Activated naive CD4-positive, alpha-beta T cell treated with anti-CD3 and anti-CD28 coated beads for 36 hours (primary cell): ENCODE measurements around the gene ANOS1. TPM values are rescaled to one million over a fixed set of nuclear protein-coding genes. Genes with fewer than 3 reads are reported as not detected.
"Not testable (repeated sequence)": the region's sequence is repeated elsewhere in the genome, so short reads cannot be mapped to it uniquely, and the experiment has no call there.

Experiments used
- CTCF ChIA-PET: fragments of 350-600 bp; sonication (Branson Sonifier 250); formaldehyde crosslinking; loops from one replicate; lab custom pipeline; 2021; ENCODE audit warnings: antibody characterized with exemption; lab: Charles Lee
- DNase-seq: peaks from one replicate; pipeline ENCODE4 v3.0.0-alpha.2; 2020
- H3K27ac Mint-ChIP-seq: one replicate; pipeline ENCODE4 v1.8.0; 2021; ENCODE audit warnings: mild to moderate bottlenecking, mixed read lengths
- H3K27me3 Mint-ChIP-seq: one replicate; pipeline ENCODE4 v1.8.0; 2021; ENCODE audit warnings: low read depth, mixed read lengths
- H3K36me3 Mint-ChIP-seq: one replicate; pipeline ENCODE4 v1.8.0; 2021; ENCODE audit warnings: low read depth, mixed read lengths
- H3K4me1 Mint-ChIP-seq: one replicate; pipeline ENCODE4 v1.8.0; 2021; ENCODE audit warnings: low read depth, mixed read lengths
- H3K4me3 Mint-ChIP-seq: one replicate; pipeline ENCODE4 v1.8.0; 2021; ENCODE audit warnings: mild to moderate bottlenecking, moderate library complexity, mixed read lengths
- H3K9me3 Mint-ChIP-seq: one replicate; pipeline ENCODE4 v1.8.0; 2021; ENCODE audit warnings: mixed read lengths
- intact Hi-C: fragments of 100-400 bp; cut with micrococcal nuclease; formaldehyde crosslinking; loops from one replicate; pipeline ENCODE4 v1.15.1; 2023
- total RNA-seq, 2 experiments: library from RNA; stranded (reverse); gene quantifications; one replicate each; pipeline ENCODE4 v1.2.3, GENCODE V29; 2021

ANOS1 gene
- total RNA-seq, 2 experiments from 2014 or later = not detected

DNA sequence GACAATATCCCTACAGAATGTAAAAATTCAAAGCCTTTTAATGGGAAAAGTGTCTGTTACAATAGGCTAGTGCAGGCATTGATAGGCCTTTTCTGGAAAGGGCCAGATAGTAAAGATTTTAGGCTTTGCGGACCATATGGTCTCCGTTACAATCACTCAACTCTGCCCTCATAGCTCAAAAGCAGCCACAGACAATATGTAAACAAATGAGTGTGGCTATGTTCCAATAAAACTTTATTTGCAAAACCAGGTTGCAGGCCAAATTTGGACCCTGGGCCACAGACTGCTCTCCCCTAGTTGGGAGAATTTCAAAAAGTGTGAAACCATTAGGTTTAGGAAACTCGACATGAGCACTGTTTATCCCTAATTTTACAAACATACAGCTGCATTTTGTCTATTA is 155.1 kb downstream of the ANOS1 start:
- Mint-ChIP-seq H3K4me3 (no peak overlapping the region), H3K4me1 (no peaks in the 10 kb centered on the region), H3K27ac (no peak overlapping the region), H3K9me3 (no peaks in the 10 kb centered on the region), H3K36me3 (no peaks in the 10 kb centered on the region), H3K27me3 (no peaks in the 10 kb centered on the region)
- CTCF ChIA-PET = no interaction called here
- no peak for DNase-seq
- intact Hi-C loops = no loop called here

DNA sequence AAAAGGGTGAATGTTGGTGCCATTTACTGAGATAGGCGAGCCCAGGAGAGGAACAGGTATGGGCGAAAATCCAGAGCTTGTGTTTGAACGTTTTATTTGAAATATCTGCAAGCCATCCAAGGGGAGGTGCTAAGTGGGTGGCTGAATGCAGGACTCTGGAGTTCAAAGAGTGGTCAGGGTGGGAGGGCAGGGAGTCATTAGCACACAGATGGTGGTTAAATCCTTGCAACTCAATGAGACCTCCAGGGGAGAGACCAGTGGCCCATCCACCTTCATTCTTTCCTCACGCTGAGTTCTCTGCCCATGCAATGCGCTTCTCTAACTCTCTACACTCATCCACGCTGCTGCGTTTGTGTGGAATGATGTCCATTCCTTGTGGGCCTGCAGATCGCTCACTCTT is 166.2 kb downstream of the ANOS1 start:
- intact Hi-C loops = no loop called here
- CTCF ChIA-PET = no interaction called here
- no peak for DNase-seq
- no peaks in the 10 kb centered on the region for H3K4me1 Mint-ChIP-seq
- no peaks in the 10 kb centered on the region for H3K9me3 Mint-ChIP-seq
- H3K36me3 Mint-ChIP-seq = no peaks in the 10 kb centered on the region
- H3K27ac Mint-ChIP-seq = no peak overlapping the region
- no peak overlapping the region for H3K4me3 Mint-ChIP-seq
- H3K27me3 Mint-ChIP-seq = no peaks in the 10 kb centered on the region

DNA sequence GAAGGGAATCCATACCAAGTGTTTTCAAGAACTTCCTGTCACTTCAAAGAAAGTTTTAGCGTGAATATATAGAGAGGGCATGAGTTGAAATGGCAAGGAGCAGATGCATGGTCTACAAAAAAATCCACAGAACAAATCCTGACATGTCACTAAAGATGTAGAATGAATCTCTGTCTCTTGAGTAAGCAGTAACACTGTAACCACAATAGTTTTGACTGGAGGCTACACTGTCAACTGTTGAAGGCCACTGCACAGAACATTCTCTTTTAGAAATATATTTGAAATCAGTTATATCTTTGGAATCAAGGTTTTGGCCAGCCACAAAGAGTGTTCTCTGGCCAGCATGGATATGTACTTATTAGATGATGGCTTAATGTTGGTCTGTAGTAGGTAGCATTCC is 183.5 kb downstream of the ANOS1 start:
- Mint-ChIP-seq H3K27me3 (no peaks in the 10 kb centered on the region), H3K27ac (no peak overlapping the region), H3K4me3 (no peak overlapping the region), H3K4me1 (no peaks in the 10 kb centered on the region), H3K36me3 (no peaks in the 10 kb centered on the region), H3K9me3 (no peaks in the 10 kb centered on the region)
- CTCF ChIA-PET = no interaction called here
- DNase-seq = no peak
- intact Hi-C loops = no loop called here

DNA sequence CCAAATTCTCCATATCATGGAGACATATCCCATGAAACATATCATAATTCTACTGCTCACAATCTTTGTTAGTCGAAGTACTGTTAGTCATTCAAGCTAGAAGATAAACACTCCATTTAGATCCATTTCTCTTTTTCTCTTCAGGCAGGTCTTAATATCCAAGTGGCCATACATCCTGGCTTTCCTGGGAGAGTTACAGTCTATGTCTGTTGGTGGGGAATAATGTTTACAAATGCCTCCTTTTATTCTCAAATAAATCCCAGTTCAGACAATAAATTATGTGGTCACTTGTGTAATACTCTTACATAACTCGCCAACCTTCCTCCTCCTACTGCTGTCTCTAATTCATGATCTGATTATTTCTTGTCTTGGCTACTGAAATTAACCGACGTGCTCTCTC is 185.2 kb downstream of the ANOS1 start:
- Mint-ChIP-seq H3K36me3 (no peaks in the 10 kb centered on the region), H3K9me3 (no peaks in the 10 kb centered on the region), H3K4me3 (no peak overlapping the region), H3K4me1 (no peaks in the 10 kb centered on the region), H3K27me3 (no peaks in the 10 kb centered on the region), H3K27ac (no peak overlapping the region)
- DNase-seq = no peak
- intact Hi-C loops = no loop called here
- CTCF ChIA-PET = no interaction called here

DNA sequence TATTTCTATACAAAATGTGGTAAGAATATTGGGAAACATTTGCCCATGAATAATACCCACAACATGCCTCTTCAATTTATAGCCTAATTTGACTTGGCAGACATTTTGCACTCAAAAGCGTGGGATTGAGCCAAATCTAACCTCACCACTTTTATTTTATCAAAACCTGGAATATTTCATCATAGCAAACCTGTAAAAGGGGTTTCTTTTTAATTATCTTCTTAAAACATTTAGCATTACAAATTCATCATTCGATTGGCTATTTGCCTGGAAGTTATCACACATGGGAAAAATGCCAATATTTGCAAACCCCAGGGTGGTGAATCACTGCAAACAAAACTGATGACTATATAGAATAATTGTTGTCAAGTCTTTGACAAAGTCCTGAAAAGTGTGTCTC is 211.1 kb downstream of the ANOS1 start:
- no peak for DNase-seq
- CTCF ChIA-PET = interaction anchor here (0.5 kb wide), 1 partner anchor 129 kb away, joined by 3 read pairs; no protein-coding TSS in a partner anchor
- Mint-ChIP-seq H3K36me3 (no peaks in the 10 kb centered on the region), H3K9me3 (no peaks in the 10 kb centered on the region), H3K4me3 (no peak overlapping the region), H3K27ac (no peak overlapping the region), H3K4me1 (no peaks in the 10 kb centered on the region), H3K27me3 (no peaks in the 10 kb centered on the region)
- intact Hi-C loops = no loop called here

DNA sequence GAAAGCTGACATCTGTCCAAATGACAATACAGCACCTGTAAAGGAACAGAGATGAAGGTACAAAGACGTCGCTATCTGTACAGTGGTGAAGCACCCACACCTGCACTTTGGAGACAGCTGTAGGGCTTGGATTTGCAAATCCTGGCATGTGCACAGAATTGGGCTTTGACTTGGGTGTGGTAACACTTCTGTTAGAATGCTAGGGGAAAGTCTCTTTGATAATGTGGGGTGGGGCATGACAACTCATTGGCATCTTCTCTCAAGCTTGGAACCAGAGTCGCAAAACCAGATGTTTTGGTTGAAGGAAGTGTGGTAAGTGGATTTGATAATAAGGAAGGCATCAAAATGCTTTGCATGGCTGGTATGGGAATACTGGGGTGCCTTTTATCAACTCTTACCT is 211.8 kb downstream of the ANOS1 start:
- Mint-ChIP-seq H3K4me1 (no peaks in the 10 kb centered on the region), H3K27me3 (no peaks in the 10 kb centered on the region), H3K36me3 (no peaks in the 10 kb centered on the region), H3K27ac (no peak overlapping the region), H3K9me3 (no peaks in the 10 kb centered on the region), H3K4me3 (no peak overlapping the region)
- no peak for DNase-seq
- intact Hi-C loops = no loop called here
- CTCF ChIA-PET = no interaction called here

DNA sequence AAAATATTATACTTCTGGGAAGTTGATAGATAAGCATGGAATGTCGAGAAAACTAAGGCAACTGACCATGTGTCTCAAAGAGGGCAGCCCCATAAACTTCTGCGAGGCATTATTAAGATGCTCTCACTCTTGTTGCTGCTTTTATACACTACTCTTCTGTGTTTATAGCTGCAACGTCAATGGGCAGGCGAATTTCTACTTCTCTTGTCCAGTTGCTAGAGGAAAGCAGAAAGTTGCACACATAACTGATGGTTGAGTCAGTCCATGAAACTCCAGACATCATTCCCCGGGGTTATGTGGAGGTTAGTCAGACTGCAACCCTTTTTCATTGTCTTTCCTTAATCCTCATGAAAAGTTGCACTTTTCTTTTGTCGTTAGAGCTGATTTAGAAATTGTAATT is 227.5 kb downstream of the ANOS1 start:
- CTCF ChIA-PET = no interaction called here
- H3K36me3 Mint-ChIP-seq = no peaks in the 10 kb centered on the region
- intact Hi-C loops = no loop called here
- DNase-seq = no peak
- H3K4me1 Mint-ChIP-seq = no peaks in the 10 kb centered on the region
- no peak overlapping the region for H3K4me3 Mint-ChIP-seq
- H3K27me3 Mint-ChIP-seq = no peaks in the 10 kb centered on the region
- no peak overlapping the region for H3K27ac Mint-ChIP-seq
- no peaks in the 10 kb centered on the region for H3K9me3 Mint-ChIP-seq

DNA sequence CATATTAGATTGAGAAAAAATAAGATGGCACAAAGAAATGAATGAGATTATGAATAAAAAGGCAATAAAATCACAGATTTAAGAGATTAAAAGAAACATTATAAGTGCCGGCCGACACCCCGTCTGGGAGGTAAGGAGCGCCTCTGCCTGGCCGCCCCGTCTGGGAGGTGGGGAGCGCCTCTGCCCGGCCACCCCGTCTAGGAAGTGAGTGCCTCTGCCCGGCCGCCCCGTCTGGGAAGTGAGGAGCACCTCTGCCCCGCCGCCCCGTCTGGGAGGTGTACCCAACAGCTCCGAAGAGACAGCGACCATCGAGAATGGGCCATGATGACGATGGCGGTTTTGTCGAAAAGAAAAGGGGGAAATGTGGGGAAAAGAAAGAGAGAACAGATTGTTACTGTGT is 229.8 kb downstream of the ANOS1 start:
- intact Hi-C loops, H3K4me1 Mint-ChIP-seq, H3K36me3 Mint-ChIP-seq, H3K4me3 Mint-ChIP-seq, H3K9me3 Mint-ChIP-seq, H3K27ac Mint-ChIP-seq, CTCF ChIA-PET, DNase-seq, H3K27me3 Mint-ChIP-seq: not testable (repeated sequence)

DNA sequence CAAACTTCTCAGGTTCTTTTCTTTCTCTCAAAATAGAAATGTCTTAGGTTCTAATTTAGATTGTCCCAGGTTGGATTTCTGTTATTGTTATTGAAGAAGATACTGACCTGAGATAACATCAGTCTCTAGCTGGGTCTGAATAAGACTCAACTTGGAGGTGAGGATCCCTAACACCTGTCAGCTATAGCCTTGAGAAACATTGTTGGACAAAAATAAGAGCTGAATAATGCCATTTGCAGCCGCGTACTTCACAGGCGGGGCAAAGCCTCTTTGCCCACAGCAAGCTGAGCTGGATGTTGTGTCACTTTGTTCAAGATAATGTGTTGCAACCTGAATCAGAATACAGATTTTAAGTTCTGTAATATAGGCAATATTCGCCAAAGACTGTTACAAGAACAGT is 231.7 kb downstream of the ANOS1 start:
- Mint-ChIP-seq H3K27ac (no peak overlapping the region), H3K36me3 (no peaks in the 10 kb centered on the region), H3K4me3 (no peak overlapping the region), H3K4me1 (no peaks in the 10 kb centered on the region), H3K9me3 (no peaks in the 10 kb centered on the region), H3K27me3 (no peaks in the 10 kb centered on the region)
- CTCF ChIA-PET = no interaction called here
- no peak for DNase-seq
- intact Hi-C loops = no loop called here

DNA sequence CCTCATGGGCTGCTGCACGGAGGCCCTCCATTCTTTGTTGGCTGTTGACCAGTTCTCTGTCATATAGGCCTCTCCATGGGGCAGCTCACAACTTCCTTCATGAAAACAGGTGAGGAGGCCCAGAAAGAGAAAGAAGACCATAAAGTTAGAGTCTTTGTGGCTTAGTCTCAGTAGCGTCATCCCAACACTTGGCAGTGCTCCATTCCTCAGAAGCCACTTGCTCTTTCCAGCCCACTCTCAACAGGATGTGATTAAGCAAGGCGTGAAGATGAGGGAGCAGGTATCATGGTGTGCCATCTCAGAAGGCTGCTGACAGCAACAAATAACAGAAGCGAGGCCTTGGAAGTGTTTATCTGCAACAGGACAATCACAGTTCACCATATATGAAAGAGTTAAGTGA is 236.9 kb downstream of the ANOS1 start:
- CTCF ChIA-PET, intact Hi-C loops, H3K36me3 Mint-ChIP-seq, H3K4me3 Mint-ChIP-seq, H3K9me3 Mint-ChIP-seq, H3K27ac Mint-ChIP-seq, H3K4me1 Mint-ChIP-seq, DNase-seq, H3K27me3 Mint-ChIP-seq: not testable (repeated sequence)

DNA sequence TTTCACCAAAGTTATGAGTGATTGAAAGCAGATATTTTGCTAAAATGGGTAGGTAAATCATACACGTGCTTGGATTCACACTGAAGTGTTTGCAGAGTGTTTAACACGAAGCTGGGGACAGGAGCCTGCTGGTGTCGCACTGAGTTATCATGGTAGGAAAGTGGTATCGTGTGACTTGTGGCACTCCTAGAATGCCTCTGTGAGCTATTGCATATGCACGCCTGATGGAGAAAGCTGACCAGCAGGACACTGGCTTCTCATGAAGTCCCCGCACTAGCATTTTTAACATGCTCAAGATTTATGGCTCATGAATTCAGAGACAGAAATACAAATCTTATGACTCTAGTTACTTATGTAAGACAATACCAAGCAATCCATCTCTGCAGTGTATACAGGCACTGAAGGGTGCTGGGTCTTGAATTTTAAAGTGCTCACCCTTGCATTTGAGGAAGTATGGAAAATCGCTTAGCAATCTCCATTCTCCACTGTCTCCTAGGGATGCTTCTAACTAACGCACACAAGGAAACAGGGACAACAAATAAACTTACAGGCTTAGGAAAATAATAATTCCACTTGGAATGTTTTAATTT is 247.5 kb downstream of the ANOS1 start:
- Mint-ChIP-seq H3K27ac (no peak overlapping the region), H3K9me3 (no peaks in the 10 kb centered on the region), H3K27me3 (no peaks in the 10 kb centered on the region), H3K4me1 (no peaks in the 10 kb centered on the region), H3K4me3 (no peak overlapping the region), H3K36me3 (no peaks in the 10 kb centered on the region)
- no peak for DNase-seq
- CTCF ChIA-PET = no interaction called here
- intact Hi-C loops = no loop called here
